NB4 (cell line): ENCODE results near the gene THSD4.

ENCODE experiments used
- DNase-seq: peaks from one replicate; pipeline ENCODE4 v3.0.0; 2010; ENCODE audit warnings: low read depth
- H3K4me3 ChIP-seq: one replicate; pipeline ENCODE4 v1.5.1; 2011; ENCODE audit warnings: mild to moderate bottlenecking, low read depth, low read length, moderate library complexity
- MYC ChIP-seq: IDR thresholded peaks from 2 replicates; pipeline ENCODE4 v1.6.1; 2011; ENCODE audit warnings: low read depth, low read length
- POLR2A ChIP-seq: IDR thresholded peaks from 2 replicates; pipeline ENCODE4 v1.6.1; 2011; ENCODE audit warnings: mild to moderate bottlenecking; ENCODE audit not compliant: insufficient read length; ENCODE audit errors: extremely low read depth
- TF ChIP-seq, protein P1 (sequence below): IDR thresholded peaks from 2 replicates; pipeline ENCODE4 v1.6.1; 2011; ENCODE audit warnings: low read depth, low read length
- TF ChIP-seq, protein P2 (sequence below): IDR thresholded peaks from one replicate; pipeline ENCODE4 v1.5.1; 2012; ENCODE audit warnings: low read depth, low read length

THSD4 gene

DNA sequence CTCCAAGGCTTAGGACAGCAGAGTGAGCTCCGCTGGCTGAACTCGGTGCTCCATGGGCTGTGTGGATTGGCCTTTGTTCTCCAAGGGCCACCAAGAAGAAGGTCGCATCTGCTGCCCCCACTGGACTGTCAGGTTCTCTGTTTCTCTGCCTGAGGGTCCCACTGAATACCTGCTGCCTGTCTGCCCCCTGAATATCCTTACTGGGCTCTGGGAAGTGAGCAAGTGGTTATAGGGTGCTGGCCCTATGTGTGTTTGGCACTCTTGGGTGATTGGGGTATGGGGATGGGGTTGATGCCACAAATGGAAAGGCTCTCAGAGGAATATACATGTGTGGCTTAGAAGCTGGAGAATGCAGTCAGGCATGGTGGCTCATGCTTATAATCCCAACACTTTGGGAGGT, 82.3 kb downstream of the THSD4 start:
- DNase-seq: no peak
- H3K4me3 ChIP-seq: no peak overlapping the region
- TF ChIP-seq, protein P1, sequence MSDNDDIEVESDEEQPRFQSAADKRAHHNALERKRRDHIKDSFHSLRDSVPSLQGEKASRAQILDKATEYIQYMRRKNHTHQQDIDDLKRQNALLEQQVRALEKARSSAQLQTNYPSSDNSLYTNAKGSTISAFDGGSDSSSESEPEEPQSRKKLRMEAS: no peak
- TF ChIP-seq POLR2A (no peak), MYC (no peak)
- TF ChIP-seq, protein P2, sequence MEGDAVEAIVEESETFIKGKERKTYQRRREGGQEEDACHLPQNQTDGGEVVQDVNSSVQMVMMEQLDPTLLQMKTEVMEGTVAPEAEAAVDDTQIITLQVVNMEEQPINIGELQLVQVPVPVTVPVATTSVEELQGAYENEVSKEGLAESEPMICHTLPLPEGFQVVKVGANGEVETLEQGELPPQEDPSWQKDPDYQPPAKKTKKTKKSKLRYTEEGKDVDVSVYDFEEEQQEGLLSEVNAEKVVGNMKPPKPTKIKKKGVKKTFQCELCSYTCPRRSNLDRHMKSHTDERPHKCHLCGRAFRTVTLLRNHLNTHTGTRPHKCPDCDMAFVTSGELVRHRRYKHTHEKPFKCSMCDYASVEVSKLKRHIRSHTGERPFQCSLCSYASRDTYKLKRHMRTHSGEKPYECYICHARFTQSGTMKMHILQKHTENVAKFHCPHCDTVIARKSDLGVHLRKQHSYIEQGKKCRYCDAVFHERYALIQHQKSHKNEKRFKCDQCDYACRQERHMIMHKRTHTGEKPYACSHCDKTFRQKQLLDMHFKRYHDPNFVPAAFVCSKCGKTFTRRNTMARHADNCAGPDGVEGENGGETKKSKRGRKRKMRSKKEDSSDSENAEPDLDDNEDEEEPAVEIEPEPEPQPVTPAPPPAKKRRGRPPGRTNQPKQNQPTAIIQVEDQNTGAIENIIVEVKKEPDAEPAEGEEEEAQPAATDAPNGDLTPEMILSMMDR: no peak

DNA sequence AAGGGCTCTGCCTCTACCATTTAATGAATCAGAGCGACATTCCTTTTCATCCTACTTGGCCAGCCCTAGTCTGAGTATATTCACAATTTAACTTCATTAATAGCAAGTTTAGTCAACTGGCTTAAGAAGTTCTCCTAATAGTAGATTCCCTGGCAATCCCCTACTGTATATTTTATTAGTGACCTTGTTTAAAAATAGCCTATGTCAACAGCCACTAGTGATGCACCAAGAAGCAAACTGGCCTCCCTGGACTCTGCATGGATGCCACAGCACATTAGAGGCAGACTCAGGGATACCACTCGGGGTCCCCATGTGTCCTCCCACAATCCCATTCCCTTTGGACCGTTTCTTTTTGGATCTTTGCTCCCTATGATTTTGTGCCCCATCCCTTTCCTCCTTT, 83.6 kb downstream of the THSD4 start:
- DNase-seq: no peak
- TF ChIP-seq, protein P1: no peak
- no peak for TF ChIP-seq POLR2A
- TF ChIP-seq, protein P2: no peak
- TF ChIP-seq MYC: no peak
- no peak overlapping the region for H3K4me3 ChIP-seq

DNA sequence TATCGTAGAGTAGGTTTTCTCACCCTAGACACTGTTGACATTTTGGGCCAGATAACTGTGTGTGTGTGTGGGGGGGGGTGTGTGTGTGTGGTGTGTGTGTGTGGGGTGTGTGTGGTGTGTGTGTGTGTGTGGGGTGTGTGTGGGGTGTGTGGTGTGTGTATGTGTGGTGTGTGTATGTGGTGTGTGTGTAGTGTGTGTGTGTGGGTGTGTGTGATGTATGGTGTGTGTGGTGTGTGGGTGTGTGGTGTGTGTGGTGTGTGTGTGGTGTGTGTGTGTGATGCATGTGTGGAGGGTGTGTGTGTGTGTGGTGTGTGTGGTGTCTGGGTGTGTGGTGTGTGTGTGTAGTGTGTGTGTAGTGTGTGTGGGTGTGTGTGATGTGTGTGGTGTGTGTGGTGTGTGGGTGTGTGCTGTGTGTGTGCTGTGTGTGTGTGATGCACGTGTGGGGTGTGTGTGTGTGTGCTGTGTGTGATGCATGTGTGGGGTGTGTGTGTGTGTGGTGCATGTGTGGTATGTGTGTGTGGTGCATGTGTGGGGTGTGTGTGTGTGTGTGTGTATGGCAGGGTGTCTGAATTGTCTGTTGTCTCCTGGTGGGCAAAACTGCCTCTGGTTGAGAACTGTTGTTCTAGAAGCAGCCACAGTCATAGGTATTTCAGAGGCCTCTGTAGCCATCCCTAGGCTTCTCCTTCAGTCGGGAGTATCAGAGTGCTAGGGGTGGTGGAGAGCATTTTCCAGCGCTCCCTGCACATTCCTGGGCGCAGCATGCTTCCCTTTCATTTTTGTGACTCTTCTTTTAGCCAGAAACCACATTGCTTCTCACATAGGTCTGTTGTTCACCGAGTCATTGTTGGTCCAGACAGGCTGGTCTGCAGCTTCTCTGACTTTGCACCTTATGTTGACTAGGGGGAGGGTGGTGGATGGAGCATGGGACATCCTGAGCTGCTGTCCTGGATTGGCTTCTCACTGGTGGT, 84.4 kb downstream of the THSD4 start:
- peak; percentile 4 for DNase-seq
- H3K4me3 ChIP-seq: no peak overlapping the region
- TF ChIP-seq MYC (no peak), POLR2A (no peak)
- TF ChIP-seq, protein P1: no peak
- TF ChIP-seq, protein P2: no peak

DNA sequence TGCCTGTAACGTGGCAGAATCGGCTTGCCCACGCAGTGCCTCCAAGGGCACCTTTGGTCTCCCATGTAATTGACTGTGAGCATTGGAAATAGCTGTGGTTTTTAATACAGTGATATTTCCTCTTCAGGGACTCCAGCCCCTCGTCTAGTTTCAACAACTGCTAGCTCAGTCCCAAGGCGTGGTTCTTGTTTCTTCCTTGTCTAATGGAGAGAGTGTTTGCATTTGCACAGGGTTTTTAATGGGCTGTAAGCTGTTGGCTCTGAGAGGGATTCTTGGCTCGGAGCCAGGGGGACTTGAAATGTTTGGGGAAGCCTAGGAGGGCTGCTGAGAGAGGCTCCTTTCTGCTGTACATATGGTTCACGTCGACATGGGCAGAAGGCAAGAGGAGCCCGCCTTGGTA, 86.2 kb downstream of the THSD4 start:
- H3K4me3 ChIP-seq: no peak overlapping the region
- no peak for TF ChIP-seq MYC
- TF ChIP-seq, protein P1: no peak
- no peak for TF ChIP-seq POLR2A
- TF ChIP-seq, protein P2: no peak
- no peak for DNase-seq

DNA sequence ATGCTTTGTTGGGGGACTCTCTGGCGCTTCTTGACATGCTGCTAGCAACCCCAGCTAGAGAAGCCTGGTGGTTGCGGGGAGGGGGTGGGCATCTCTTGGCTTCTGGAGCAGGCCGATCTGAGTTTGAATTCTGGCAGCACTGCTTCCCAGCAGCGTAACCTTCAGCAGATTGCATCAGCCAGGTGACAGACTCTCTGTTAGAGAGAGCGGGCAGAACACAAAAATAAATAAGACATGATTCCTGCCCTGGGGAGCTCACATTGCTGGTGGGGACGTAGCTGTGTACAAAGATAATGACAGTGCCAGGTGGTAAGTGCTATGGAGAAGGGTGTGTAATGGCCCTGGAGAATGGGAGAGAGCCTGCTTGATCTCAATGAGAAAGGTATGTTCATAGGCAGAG, 87.4 kb downstream of the THSD4 start:
- TF ChIP-seq MYC (no peak), POLR2A (no peak)
- TF ChIP-seq, protein P2: no peak
- TF ChIP-seq, protein P1: no peak
- H3K4me3 ChIP-seq: no peak overlapping the region
- no peak for DNase-seq
